ENCODE results near the gene STEAP4.

STEAP4 gene

GRCh38 chr7:88337572-88337971 is 30.9 kb upstream of the STEAP4 start:
- Histone ChIP-seq H3K36me3 (no peaks in the 10 kb centered on the region), H3K4me3 (ENCODE audit: low read depth in 1 of 2, low read length in 1 of 2) (no peak overlapping the region), H3K27me3 (no peaks in the 10 kb centered on the region), H3K9me3 (no peaks in the 10 kb centered on the region), H3K27ac (no peak overlapping the region), H3K4me1 (ENCODE audit: control insufficient read depth in 1 of 2, insufficient read depth in 1 of 2, low read depth in 1 of 2, low read length in 1 of 2) (no peaks in the 10 kb centered on the region)
- no peak for TF ChIP-seq CTCF (IDR thresholded peaks at IDR 0.05)

- Histone ChIP-seq H3K4me1 (ENCODE audit: control insufficient read depth in 1 of 2, insufficient read depth in 1 of 2, low read depth in 1 of 2, low read length in 1 of 2) (peaks cover 27 to 33% of the 10 kb centered on the region in 2 experiments), H3K4me3 (ENCODE audit: low read depth in 1 of 2, low read length in 1 of 2) (no peak overlapping the region), H3K27ac (no peak overlapping the region), H3K36me3 (no peaks in the 10 kb centered on the region), H3K9me3 (no peaks in the 10 kb centered on the region), H3K27me3 (no peaks in the 10 kb centered on the region)
- TF ChIP-seq CTCF (IDR thresholded peaks at IDR 0.05), result no peak
Measured at GRCh38 chr7:88331322-88331721, 24.6 kb upstream of the STEAP4 start.

- Histone ChIP-seq H3K4me1 (ENCODE audit: control insufficient read depth in 1 of 2, insufficient read depth in 1 of 2, low read depth in 1 of 2, low read length in 1 of 2) (peaks cover 27 to 35% of the 10 kb centered on the region in 2 experiments), H3K27ac (peak overlapping the region; percentile 74), H3K36me3 (no peaks in the 10 kb centered on the region), H3K27me3 (no peaks in the 10 kb centered on the region), H3K4me3 (ENCODE audit: low read depth in 1 of 2, low read length in 1 of 2) (no peak overlapping the region), H3K9me3 (no peaks in the 10 kb centered on the region)
- no peak for TF ChIP-seq CTCF (IDR thresholded peaks at IDR 0.05)
Measured at GRCh38 chr7:88329532-88330463, 23.1 kb upstream of the STEAP4 start.

- no peak for TF ChIP-seq CTCF (IDR thresholded peaks at IDR 0.05)
- peaks cover 33 to 45% of the 10 kb centered on the region in 2 experiments for H3K4me1 ChIP-seq (ENCODE audit: control insufficient read depth in 1 of 2, insufficient read depth in 1 of 2, low read depth in 1 of 2, low read length in 1 of 2)
- H3K27me3 ChIP-seq, result no peaks in the 10 kb centered on the region
- H3K27ac ChIP-seq, result peak overlapping the region; percentile 74
- H3K9me3 ChIP-seq, result no peaks in the 10 kb centered on the region
- no peak overlapping the region for H3K4me3 ChIP-seq (ENCODE audit: low read depth in 1 of 2, low read length in 1 of 2)
- no peaks in the 10 kb centered on the region for H3K36me3 ChIP-seq
Measured at GRCh38 chr7:88328787-88329186, 22.1 kb upstream of the STEAP4 start.

- H3K27ac ChIP-seq, result no peak overlapping the region
- H3K4me3 ChIP-seq (ENCODE audit: low read depth in 1 of 2, low read length in 1 of 2), result no peak overlapping the region
- peaks cover 74 to 86% of the 10 kb centered on the region in 2 experiments for H3K4me1 ChIP-seq (ENCODE audit: control insufficient read depth in 1 of 2, insufficient read depth in 1 of 2, low read depth in 1 of 2, low read length in 1 of 2)
- H3K36me3 ChIP-seq, result no peaks in the 10 kb centered on the region
- no peaks in the 10 kb centered on the region for H3K27me3 ChIP-seq
- no peaks in the 10 kb centered on the region for H3K9me3 ChIP-seq
- TF ChIP-seq CTCF (IDR thresholded peaks at IDR 0.05), result no peak
Measured at GRCh38 chr7:88324699-88325098, 18.0 kb upstream of the STEAP4 start.

Measured in neutrophil (primary cell).